ENCODE measurements around the gene RHOD. TPM values are rescaled to one million over a fixed set of nuclear protein-coding genes. Genes with fewer than 3 reads are reported as not detected.

RHOD gene
- total and polyA plus RNA-seq, 2 of the 8 experiments (the other 6 are each of a cell fraction or from before 2014, with no cell fraction given): 12.1 to 17.6 TPM

DNA sequence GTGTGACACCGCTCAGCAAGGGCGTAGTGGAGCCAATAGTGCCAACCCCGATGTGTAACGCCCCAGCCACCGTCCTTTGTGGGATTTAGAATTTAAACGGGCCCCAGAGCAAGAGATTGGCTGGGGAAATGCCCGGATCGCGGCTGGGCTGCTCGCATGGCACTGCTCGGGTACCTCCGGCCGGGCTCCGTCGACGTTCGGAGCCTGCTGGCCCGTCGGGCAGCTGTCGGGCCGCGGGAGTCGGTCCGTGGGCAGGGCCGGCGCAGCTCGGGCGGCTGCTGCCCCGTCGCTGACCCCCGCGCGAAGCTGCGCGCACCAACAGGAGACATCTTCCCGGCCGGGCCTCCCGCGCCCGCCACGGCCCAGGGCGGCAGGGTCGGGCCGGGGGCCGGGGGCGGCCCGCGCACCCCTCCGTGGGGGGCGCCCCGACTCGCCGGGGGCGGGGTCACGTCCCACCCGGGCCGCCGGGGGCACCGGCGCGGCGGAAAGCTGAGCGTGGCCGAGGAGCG, 61.1 kb downstream of the RHOD start (continued):
- peak; percentile 31; the same call in 1 of the 2 replicates for TF ChIP-seq TAF1 (IDR thresholded peaks at IDR 0.05; ENCODE audit: low read depth, low read length)

All from H1 (cell line).